NAMALWA (cell line): ENCODE measurements around the gene SNX14.
"Not testable (repeated sequence)": the region's sequence is repeated elsewhere in the genome, so short reads cannot be mapped to it uniquely, and the experiment has no call there.

ENCODE experiments used
- DNase-seq: peaks from one replicate; pipeline ENCODE4 v3.0.0-alpha.2; 2015; ENCODE audit warnings: low spot score

The SNX14 gene

DNA sequence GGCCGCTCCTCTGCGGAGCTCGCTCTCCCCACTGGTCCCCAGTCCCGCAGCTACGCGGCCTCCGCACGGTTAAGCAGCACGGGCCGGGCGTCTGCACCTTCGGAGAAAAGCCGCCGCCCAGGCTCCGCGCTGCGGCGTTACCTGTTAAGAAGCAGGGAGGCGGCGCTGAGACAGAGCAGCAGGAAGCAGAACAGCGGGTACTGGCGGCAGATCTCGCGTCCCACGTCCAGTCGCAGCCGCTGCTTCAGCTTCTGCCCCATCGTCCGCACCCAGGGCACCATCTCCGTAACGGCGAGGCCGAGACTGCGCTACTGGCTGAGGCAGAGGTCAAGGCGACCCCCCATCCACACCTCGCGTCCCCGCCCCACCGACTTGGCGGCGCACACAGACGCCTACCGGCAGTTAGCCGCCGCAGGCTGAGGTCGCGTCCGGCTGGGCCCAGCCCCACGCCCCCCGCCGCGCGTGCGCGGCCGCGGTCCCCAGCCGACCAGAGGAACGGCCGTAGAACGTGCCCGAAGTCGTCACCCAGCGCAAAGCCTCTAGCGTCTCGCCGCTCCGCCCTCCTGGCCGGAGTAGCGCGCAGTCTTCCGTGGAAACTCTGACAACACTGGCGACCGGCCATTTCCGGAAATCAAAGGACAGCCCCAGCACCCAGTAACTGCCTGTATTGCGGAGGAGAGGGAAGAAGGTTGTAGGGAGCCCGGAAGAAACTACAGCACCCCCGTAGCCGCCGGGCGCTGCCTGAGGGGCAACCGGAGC is at the start of gene SNX14:
TSS of gene SNX14 (minus strand) at position 421 of the 759 bp plus-strand sequence. CDS start at position 281, 140 bp downstream.
- DNase-seq = peak; percentile 93

GRCh38 chr6:85642774-85643536 is 49.3 kb upstream of the SNX14 start, which contains the start of gene SYNCRIP:
TSS of gene SYNCRIP (minus strand) at chr6:85642886. CDS start at chr6:85641439, 1,447 bp downstream.
- DNase-seq = peak; percentile 98

DNA sequence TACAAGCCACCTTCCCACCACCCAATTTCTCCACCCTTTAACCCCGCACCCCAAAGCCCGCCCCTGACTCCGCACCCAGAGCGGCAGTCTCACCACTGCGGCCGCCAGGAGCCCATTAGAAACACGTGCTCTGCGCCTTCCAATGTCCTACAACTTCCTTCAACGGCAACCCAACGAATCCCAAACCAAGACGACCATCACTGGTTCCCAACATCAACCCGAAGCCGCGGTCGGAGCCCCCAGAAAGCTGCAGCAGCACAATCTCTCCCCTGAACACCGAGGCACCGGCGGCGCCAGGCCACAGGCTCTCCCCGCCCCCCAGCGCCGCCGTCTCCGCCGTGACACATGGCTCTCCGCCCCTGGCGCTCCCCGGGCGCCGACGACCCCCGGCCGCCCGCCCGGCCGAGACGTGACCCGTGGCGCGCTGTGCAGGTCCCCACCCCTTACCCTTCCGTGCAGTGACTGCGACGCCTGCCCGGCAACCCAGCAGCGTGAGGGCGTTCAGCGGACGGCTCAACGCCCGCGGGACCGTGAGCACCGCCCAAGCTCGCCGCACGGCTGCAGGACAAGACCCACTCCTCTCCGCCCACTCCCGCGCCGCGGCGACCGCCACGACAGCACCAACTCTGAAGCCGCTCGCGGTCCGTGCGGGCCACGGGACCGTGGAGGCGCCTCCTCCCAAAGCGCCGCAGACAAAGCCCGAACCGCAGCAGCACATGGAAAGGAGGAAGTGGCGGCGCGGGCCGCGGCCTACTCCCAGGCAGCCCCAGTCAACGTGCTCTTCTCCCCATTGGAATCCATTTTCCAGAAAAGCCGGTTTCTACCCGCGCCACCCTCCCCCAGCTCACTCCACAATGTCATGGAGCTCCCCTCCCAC is 48.5 kb upstream of the SNX14 start:
- DNase-seq = peak; percentile 80

- DNase-seq = no peak
These were observed 47.9 kb upstream of the SNX14 start for GRCh38 chr6:85641522-85641896.

- no peak for DNase-seq
These were observed 47.2 kb upstream of the SNX14 start for GRCh38 chr6:85640821-85641220.

- no peak for DNase-seq
These were observed 43.9 kb upstream of the SNX14 start for GRCh38 chr6:85637579-85637978.

- no peak for DNase-seq
These were observed 38.7 kb upstream of the SNX14 start for GRCh38 chr6:85632164-85632942.

- DNase-seq = not testable (repeated sequence)
These were observed 37.5 kb upstream of the SNX14 start for GRCh38 chr6:85631117-85631516.

- DNase-seq = no peak
These were observed 34.7 kb upstream of the SNX14 start for GRCh38 chr6:85628353-85628752.

GRCh38 chr6:85620308-85620707 is 26.6 kb upstream of the SNX14 start:
- DNase-seq = no peak

DNA sequence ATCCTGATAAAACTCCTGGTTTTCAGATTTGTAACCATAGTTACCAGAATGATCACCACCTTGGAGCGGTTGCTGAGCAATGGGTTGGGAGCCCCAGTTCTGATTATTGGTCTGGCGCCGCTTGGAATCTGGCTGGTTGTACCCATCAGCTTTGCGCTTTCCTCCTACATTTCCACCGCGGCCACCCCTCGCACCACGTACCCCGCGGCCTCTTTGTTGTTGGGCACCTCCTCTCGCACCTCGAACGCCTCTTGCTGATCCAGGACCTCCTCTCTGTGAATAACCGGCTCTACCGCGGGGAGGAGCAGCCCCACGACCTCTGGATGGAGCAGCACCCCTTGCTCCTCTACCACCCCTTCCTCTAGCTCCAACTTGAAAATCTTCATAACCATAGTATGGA is 21.1 kb upstream of the SNX14 start:
- DNase-seq = no peak

DNA sequence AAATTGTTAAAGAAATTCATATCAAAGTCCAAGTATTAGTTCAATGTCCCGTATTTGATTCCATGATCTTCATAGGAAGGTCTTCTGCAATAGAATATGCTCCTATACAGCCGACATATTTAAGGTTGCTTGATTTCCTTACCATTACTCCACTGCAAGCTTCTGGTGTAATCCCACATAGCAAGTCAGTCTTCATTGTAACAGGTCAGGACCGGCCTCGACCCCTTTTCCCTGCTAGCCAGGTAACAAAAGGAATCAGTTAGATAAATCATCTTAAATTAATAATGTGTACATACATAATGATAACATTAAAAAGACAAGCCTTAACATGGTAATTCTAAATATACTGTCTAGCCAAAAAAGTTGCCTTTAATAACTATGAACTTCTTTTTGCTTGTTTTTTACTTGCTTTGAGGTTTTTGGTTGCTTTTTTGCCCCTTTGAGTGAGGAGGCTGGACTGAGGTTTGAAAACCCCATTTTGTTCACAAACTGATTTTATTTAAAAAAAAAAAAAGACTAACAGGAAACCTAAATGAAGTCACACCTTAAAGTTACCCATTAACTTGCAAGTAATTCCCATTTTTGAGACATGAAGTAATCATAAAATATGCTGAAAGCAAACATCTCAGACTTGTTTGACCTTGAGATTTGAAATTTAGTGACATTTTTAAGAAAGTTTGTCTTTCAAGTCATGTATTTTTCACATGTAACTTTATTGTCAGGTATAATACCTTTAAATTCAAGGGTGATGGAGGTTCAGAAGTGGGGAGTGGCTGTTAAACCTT is 19.2 kb upstream of the SNX14 start:
- DNase-seq = no peak

- no peak for DNase-seq
These were observed 16.7 kb upstream of the SNX14 start for GRCh38 chr6:85610182-85610895.

DNA sequence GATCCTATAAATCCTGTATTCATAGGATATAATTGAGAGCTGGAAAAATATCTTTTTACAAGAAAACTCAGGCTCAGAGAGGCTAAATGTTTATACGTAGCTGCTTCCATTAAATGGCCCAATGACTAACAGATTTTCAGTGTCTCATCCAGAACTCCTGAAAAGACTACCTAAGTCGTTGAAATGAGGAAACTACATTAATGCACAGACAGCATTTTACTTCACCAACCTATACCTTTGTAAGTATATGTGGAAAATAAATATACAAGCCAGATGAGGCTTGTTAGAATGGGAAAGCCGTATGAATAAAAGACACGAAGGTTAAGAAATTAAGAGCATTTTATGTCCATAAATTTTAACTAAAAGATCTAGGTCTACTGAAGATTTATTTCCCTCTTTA is 8.4 kb upstream of the SNX14 start:
- no peak for DNase-seq

- peak; percentile 30 for DNase-seq
These were observed 7.2 kb upstream of the SNX14 start for GRCh38 chr6:85600713-85601313.

GRCh38 chr6:85594197-85594930 is 706 bp upstream of the SNX14 start:
- peak; percentile 75 for DNase-seq

- DNase-seq = no peak
These were observed 1.6 kb downstream of the SNX14 start for GRCh38 chr6:85592033-85592432.

- no peak for DNase-seq
These were observed 2.5 kb downstream of the SNX14 start for GRCh38 chr6:85591207-85591606.

GRCh38 chr6:85585741-85586140 is 7.9 kb downstream of the SNX14 start:
- no peak for DNase-seq
